IMR-90 (cell line): ENCODE data around the gene IL6. TPM values are rescaled to one million over a fixed set of nuclear protein-coding genes. Genes with fewer than 3 reads are reported as not detected.

Experiments
- ATAC-seq: fragments of 200-7000 bp; cut with Tn5 transposase; 2 replicates; pipeline ENCODE4 v1.9.1; 2020; ENCODE audit warnings: low read depth, mild to moderate bottlenecking, moderate library complexity
- BruUV-seq: library from RNA; stranded (reverse); fragments of 400-500 nt; replicated peaks from 2 replicates; lab custom pipeline; 2021; lab: Mats Ljungman, UMichigan
- CTCF ChIA-PET: fragments of 300-600 bp; formaldehyde crosslinking; extraction: SDS; loops from one replicate; lab custom pipeline; 2021; ENCODE audit warnings: antibody characterized with exemption; lab: Yijun Ruan, JAX
- POLR2A ChIA-PET: fragments of 300-600 bp; sonication (Branson Sonifier 250); formaldehyde crosslinking; loops from one replicate; lab custom pipeline; 2022; ENCODE audit warnings: antibody characterized with exemption; ENCODE audit not compliant: unreplicated experiment; lab: Charles Lee
- DNase-seq: peaks from one replicate; pipeline ENCODE4 v3.0.0; 2013
- H2AFZ ChIP-seq: replicated peaks from 2 replicates; pipeline ENCODE3; 2013; ENCODE audit warnings: low read length, mild to moderate bottlenecking; ENCODE audit not compliant: poor library complexity
- H2AK5ac ChIP-seq: 2 replicates; pipeline ENCODE4 v1.6.1; 2013; ENCODE audit warnings: low read depth, low read length, inconsistent platforms
- H2AK9ac ChIP-seq: replicated peaks from 2 replicates; pipeline ENCODE3; 2013; ENCODE audit warnings: mild to moderate bottlenecking, low read depth, low read length, moderate library complexity; ENCODE audit not compliant: poor library complexity
- H2BK120ac ChIP-seq: 2 replicates; pipeline ENCODE4 v1.6.1; 2013; ENCODE audit warnings: low read depth, low read length, inconsistent platforms
- H2BK15ac ChIP-seq: 3 replicates; pipeline ENCODE4 v1.6.1; 2013; ENCODE audit warnings: low read depth, low read length, inconsistent platforms
- H2BK20ac ChIP-seq: 2 replicates; pipeline ENCODE4 v1.6.1; 2013; ENCODE audit warnings: low read depth, mild to moderate bottlenecking, inconsistent platforms, low read length, moderate library complexity
- H2BK5ac ChIP-seq: 2 replicates; pipeline ENCODE4 v1.6.1; 2013; ENCODE audit warnings: mild to moderate bottlenecking, low read depth, low read length, inconsistent platforms; ENCODE audit not compliant: poor library complexity, severe bottlenecking
- H3K14ac ChIP-seq: replicated peaks from 2 replicates; pipeline ENCODE4 v1.6.1; 2013; ENCODE audit warnings: low read depth, low read length, inconsistent platforms
- H3K18ac ChIP-seq: 2 replicates; pipeline ENCODE4 v1.6.1; 2013; ENCODE audit warnings: low read depth, low read length, control low read depth
- H3K23ac ChIP-seq: 2 replicates; pipeline ENCODE4 v1.6.1; 2013; ENCODE audit warnings: low read depth, low read length, inconsistent platforms
- H3K27ac ChIP-seq: 2 replicates; pipeline ENCODE4 v1.5.1; 2013; ENCODE audit warnings: mild to moderate bottlenecking, control low read depth, low read length; ENCODE audit not compliant: insufficient read depth
- H3K27me3 ChIP-seq: 2 replicates; pipeline ENCODE4 v1.6.1; 2013; ENCODE audit warnings: low read length; ENCODE audit not compliant: control insufficient read depth, insufficient read depth
- H3K36me3 ChIP-seq: 2 replicates; pipeline ENCODE4 v1.6.1; 2013; ENCODE audit warnings: low read length, mixed read lengths; ENCODE audit not compliant: control insufficient read depth, insufficient read depth
- H3K4ac ChIP-seq: 2 replicates; pipeline ENCODE4 v1.6.1; 2013; ENCODE audit warnings: low read depth, low read length, inconsistent platforms
- H3K4me1 ChIP-seq: 2 replicates; pipeline ENCODE4 v1.6.1; 2013; ENCODE audit warnings: low read length, mixed read lengths; ENCODE audit not compliant: control insufficient read depth, insufficient read depth
- H3K4me2 ChIP-seq: 2 replicates; pipeline ENCODE4 v1.6.1; 2013; ENCODE audit warnings: low read depth, mild to moderate bottlenecking, control low read depth, low read length, moderate library complexity
- H3K4me3 ChIP-seq: 2 replicates; pipeline ENCODE4 v1.5.1; 2013; ENCODE audit warnings: low read depth, mild to moderate bottlenecking, control low read depth, low read length, moderate library complexity; ENCODE audit not compliant: insufficient read depth
- H3K56ac ChIP-seq: 2 replicates; pipeline ENCODE4 v1.6.1; 2013; ENCODE audit warnings: low read length, inconsistent platforms; ENCODE audit not compliant: insufficient read depth; ENCODE audit errors: extremely low read depth
- H3K79me1 ChIP-seq, 2 experiments: 2 replicates each; pipeline ENCODE4 v1.6.1; 2013; ENCODE audit warnings: low read length in 2 of 2, inconsistent platforms in 1 of 2, low read depth in 1 of 2
- H3K9ac ChIP-seq: 2 replicates; pipeline ENCODE4 v1.6.1; 2013; ENCODE audit warnings: low read depth, low read length, control low read depth
- H3K9me1 ChIP-seq: 2 replicates; pipeline ENCODE4 v1.6.1; 2013; ENCODE audit warnings: low read length, inconsistent platforms; ENCODE audit not compliant: insufficient read depth
- H3K9me3 ChIP-seq: 2 replicates; pipeline ENCODE4 v1.6.1; 2013; ENCODE audit warnings: low read length; ENCODE audit not compliant: control insufficient read depth, insufficient read depth
- H4K20me1 ChIP-seq: 2 replicates; pipeline ENCODE4 v1.6.1; 2013; ENCODE audit warnings: low read length, inconsistent platforms; ENCODE audit not compliant: insufficient read depth
- H4K5ac ChIP-seq: 2 replicates; pipeline ENCODE4 v1.6.1; 2013; ENCODE audit warnings: mild to moderate bottlenecking, low read depth, low read length, control low read depth
- H4K8ac ChIP-seq, 2 experiments: 2 replicates each; pipeline ENCODE4 v1.6.1; 2013; ENCODE audit warnings: low read depth in 2 of 2, low read length in 2 of 2, control low read depth in 1 of 2, inconsistent platforms in 1 of 2
- H4K91ac ChIP-seq: 2 replicates; pipeline ENCODE4 v1.6.1; 2013; ENCODE audit warnings: low read depth, low read length, inconsistent platforms; ENCODE audit not compliant: insufficient read depth
- BHLHE40 ChIP-seq: fragments of 150-350 bp; IDR thresholded peaks from 2 replicates; pipeline ENCODE4 v1.6.1; 2016; ENCODE audit warnings: mild to moderate bottlenecking, low read depth, low read length
- CEBPB ChIP-seq: IDR thresholded peaks from 2 replicates; pipeline ENCODE4 v1.6.1; 2012; ENCODE audit warnings: low read depth, low read length, improper control_type of control experiment
- CHD1 ChIP-seq: IDR thresholded peaks from 2 replicates; pipeline ENCODE4 v1.6.1; 2012; ENCODE audit warnings: low read depth, low read length, improper control_type of control experiment
- FOS ChIP-seq: fragments of 150-350 bp; IDR thresholded peaks from 2 replicates; pipeline ENCODE4 v1.6.1; 2016; ENCODE audit warnings: low read depth, low read length
- MAFK ChIP-seq: IDR thresholded peaks from 2 replicates; pipeline ENCODE4 v1.6.1; 2012; ENCODE audit warnings: low read depth, low read length, improper control_type of control experiment
- MAZ ChIP-seq: IDR thresholded peaks from 2 replicates; pipeline ENCODE4 v1.6.1; 2012; ENCODE audit warnings: low read depth, mild to moderate bottlenecking, low read length, improper control_type of control experiment, moderate library complexity, borderline replicate concordance
- MXI1 ChIP-seq: IDR thresholded peaks from 2 replicates; pipeline ENCODE4 v1.6.1; 2012; ENCODE audit warnings: low read depth, mild to moderate bottlenecking, low read length, moderate library complexity, borderline replicate concordance
- NFE2L2 ChIP-seq: fragments of 150-350 bp; IDR thresholded peaks from 2 replicates; pipeline ENCODE4 v1.6.1; 2016; ENCODE audit warnings: low read depth, mild to moderate bottlenecking, low read length
- POLR2A ChIP-seq: IDR thresholded peaks from 2 replicates; pipeline ENCODE4 v1.6.1; 2012; ENCODE audit warnings: mild to moderate bottlenecking, low read depth, low read length
- RAD21 ChIP-seq: IDR thresholded peaks from 2 replicates; pipeline ENCODE4 v1.6.1; 2012; ENCODE audit warnings: low read length, improper control_type of control experiment
- RCOR1 ChIP-seq: IDR thresholded peaks from 2 replicates; pipeline ENCODE4 v1.6.1; 2012; ENCODE audit warnings: mild to moderate bottlenecking, low read length, improper control_type of control experiment; ENCODE audit not compliant: insufficient replicate concordance
- RFX5 ChIP-seq: IDR thresholded peaks from 2 replicates; pipeline ENCODE4 v1.8.0; 2012; ENCODE audit warnings: low read depth, mild to moderate bottlenecking, low read length, moderate library complexity
- SMC3 ChIP-seq: fragments of 150-350 bp; IDR thresholded peaks from 2 replicates; pipeline ENCODE4 v1.6.1; 2016; ENCODE audit warnings: low read depth, mild to moderate bottlenecking, antibody characterized with exemption, low read length, moderate library complexity
- WGBS, 2 experiments: methylation state at CpG; one replicate each; pipeline versions ENCODE4 v1.1.5 to v1.1.7; 2013; ENCODE audit warnings: missing lambda C conversion rate in 2 of 2; ENCODE audit not compliant: insufficient read length in 1 of 2; ENCODE audit errors: extremely low coverage in 2 of 2; 5-methylcytosine and 5-hydroxymethylcytosine counted together
- dilution Hi-C: fragments of 300-500 bp; cut with HindIII; formaldehyde crosslinking; loops from one replicate; pipeline ENCODE4 v1.14.3; 2018; ENCODE audit warnings: low sequenced_read_pairs; ENCODE audit not compliant: unreplicated experiment
- in situ Hi-C: fragments of 300-500 bp; cut with MboI; formaldehyde crosslinking; loops from 3 replicates; pipeline ENCODE4 v1.14.3; 2019; ENCODE audit warnings: low sequenced_read_pairs, inconsistent platforms, mixed read lengths
- intact Hi-C: fragments of 100-400 bp; cut with micrococcal nuclease; formaldehyde crosslinking; loops from 2 replicates; pipeline ENCODE4 v1.10.0; 2022
- polyA plus RNA-seq, 3 experiments: library from polyadenylated mRNA; depleted of rRNA; stranded (reverse); fragments of >200 nt; gene quantifications; 2 replicates each; pipeline ENCODE4 v1.2.3, GENCODE V29; 2012; ENCODE audit warnings: low replicate concordance in 1 of 3
- total RNA-seq: library from RNA; depleted of rRNA; stranded (reverse); fragments of >200 nt; gene quantifications from 2 replicates; pipeline ENCODE4 v1.2.3, GENCODE V29; 2012
- TF ChIP-seq, protein P1 (sequence below): fragments of 150-350 bp; IDR thresholded peaks from 2 replicates; pipeline ENCODE4 v1.6.1; 2017; ENCODE audit warnings: mild to moderate bottlenecking, antibody characterized with exemption, low read length, low read depth
- TF ChIP-seq, protein P2 (sequence below): conservative IDR thresholded peaks from 2 replicates; pipeline ENCODE4 v1.5.1; 2012; ENCODE audit warnings: mild to moderate bottlenecking, low read depth, low read length, improper control_type of control experiment
- TF ChIP-seq, protein P3 (sequence below): fragments of 150-350 bp; IDR thresholded peaks from 2 replicates; pipeline ENCODE4 v1.6.1; 2016; ENCODE audit warnings: low read depth, mild to moderate bottlenecking, low read length, moderate library complexity, borderline replicate concordance

The IL6 gene
- total and polyA plus RNA-seq, 2 of the 4 experiments (the other 2 are of a cell fraction) = 15.2 to 50.8 TPM

DNA sequence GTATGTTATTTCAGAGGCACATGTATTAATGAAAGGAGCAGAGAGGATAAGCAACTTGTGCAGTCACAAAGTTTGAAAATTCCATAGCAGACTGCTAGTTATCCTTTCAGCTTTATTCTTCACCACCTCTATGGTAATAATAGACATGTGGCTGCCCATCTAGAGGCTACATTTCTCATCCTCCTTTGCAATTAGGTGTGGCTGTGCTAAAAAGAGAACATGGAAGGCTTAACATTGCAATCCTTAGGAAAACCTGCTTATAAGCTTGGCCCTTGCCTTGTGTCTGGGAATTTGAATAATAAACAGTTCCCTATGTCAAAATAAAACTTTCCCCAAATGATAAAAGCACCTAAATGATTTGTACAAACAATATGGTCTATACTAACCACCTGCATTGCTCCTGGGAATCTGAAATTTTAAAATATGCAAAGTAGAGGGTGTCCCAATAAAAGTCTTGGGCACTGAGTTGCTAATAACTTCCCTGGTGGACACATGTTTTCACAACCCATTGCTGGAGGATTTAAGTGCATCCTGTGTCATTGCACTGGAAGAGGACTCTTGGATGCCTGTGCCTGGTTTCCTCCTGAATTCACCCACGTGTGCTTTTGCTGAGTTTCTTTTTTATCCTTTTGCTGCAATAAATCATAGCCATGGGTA lies 30.5 kb downstream of the IL6 start:
- H4K20me1 ChIP-seq = no peaks in the 10 kb centered on the region
- H2BK20ac ChIP-seq = no peak overlapping the region
- no peak overlapping the region for H3K4ac ChIP-seq
- no peak for TF ChIP-seq BHLHE40
- no peak for TF ChIP-seq FOS
- TF ChIP-seq CHD1 = no peak
- TF ChIP-seq, protein P1, sequence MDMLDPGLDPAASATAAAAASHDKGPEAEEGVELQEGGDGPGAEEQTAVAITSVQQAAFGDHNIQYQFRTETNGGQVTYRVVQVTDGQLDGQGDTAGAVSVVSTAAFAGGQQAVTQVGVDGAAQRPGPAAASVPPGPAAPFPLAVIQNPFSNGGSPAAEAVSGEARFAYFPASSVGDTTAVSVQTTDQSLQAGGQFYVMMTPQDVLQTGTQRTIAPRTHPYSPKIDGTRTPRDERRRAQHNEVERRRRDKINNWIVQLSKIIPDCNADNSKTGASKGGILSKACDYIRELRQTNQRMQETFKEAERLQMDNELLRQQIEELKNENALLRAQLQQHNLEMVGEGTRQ = no peak
- no peak for TF ChIP-seq RCOR1
- TF ChIP-seq MXI1 = no peak
- TF ChIP-seq MAZ = no peak
- TF ChIP-seq, protein P2, sequence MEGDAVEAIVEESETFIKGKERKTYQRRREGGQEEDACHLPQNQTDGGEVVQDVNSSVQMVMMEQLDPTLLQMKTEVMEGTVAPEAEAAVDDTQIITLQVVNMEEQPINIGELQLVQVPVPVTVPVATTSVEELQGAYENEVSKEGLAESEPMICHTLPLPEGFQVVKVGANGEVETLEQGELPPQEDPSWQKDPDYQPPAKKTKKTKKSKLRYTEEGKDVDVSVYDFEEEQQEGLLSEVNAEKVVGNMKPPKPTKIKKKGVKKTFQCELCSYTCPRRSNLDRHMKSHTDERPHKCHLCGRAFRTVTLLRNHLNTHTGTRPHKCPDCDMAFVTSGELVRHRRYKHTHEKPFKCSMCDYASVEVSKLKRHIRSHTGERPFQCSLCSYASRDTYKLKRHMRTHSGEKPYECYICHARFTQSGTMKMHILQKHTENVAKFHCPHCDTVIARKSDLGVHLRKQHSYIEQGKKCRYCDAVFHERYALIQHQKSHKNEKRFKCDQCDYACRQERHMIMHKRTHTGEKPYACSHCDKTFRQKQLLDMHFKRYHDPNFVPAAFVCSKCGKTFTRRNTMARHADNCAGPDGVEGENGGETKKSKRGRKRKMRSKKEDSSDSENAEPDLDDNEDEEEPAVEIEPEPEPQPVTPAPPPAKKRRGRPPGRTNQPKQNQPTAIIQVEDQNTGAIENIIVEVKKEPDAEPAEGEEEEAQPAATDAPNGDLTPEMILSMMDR = no peak
- TF ChIP-seq, protein P3, sequence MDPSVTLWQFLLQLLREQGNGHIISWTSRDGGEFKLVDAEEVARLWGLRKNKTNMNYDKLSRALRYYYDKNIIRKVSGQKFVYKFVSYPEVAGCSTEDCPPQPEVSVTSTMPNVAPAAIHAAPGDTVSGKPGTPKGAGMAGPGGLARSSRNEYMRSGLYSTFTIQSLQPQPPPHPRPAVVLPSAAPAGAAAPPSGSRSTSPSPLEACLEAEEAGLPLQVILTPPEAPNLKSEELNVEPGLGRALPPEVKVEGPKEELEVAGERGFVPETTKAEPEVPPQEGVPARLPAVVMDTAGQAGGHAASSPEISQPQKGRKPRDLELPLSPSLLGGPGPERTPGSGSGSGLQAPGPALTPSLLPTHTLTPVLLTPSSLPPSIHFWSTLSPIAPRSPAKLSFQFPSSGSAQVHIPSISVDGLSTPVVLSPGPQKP = no peak
- no peak for TF ChIP-seq SMC3
- no peak for TF ChIP-seq RFX5
- TF ChIP-seq NFE2L2 = no peak
- no peak for TF ChIP-seq CEBPB
- TF ChIP-seq MAFK = no peak
- TF ChIP-seq RAD21 = no peak
- no peak for TF ChIP-seq POLR2A
- BruUV-seq = no TSS peak
- H3K23ac ChIP-seq = no peak overlapping the region
- DNase-seq (no peak), ATAC-seq (no peak)
- H3K56ac ChIP-seq = no peak overlapping the region
- H3K9me3 ChIP-seq = peaks cover 4% of the 10 kb centered on the region
- no peak overlapping the region for H3K9ac ChIP-seq
- no peak overlapping the region for H2BK5ac ChIP-seq
- no peak overlapping the region for H3K27ac ChIP-seq
- H3K36me3 ChIP-seq = no peaks in the 10 kb centered on the region
- no peaks in the 10 kb centered on the region for H3K4me1 ChIP-seq
- no peak overlapping the region for H3K4me2 ChIP-seq
- H4K5ac ChIP-seq = no peak overlapping the region
- WGBS, 2 experiments = no CpG with 5 or more reads among the region's 1 CpG
- POLR2A ChIA-PET = no interaction called here
- no peak overlapping the region for H3K14ac ChIP-seq
- dilution Hi-C loops = no loop called here
- in situ Hi-C loops = no loop called here
- no peaks in the 10 kb centered on the region for H3K79me1 ChIP-seq
- H2BK15ac ChIP-seq = no peak overlapping the region
- no peak overlapping the region for H2BK120ac ChIP-seq
- H3K27me3 ChIP-seq = no peaks in the 10 kb centered on the region
- H3K4me3 ChIP-seq = no peak overlapping the region
- no peak overlapping the region for H3K18ac ChIP-seq
- H4K91ac ChIP-seq = no peak overlapping the region
- H2AK9ac ChIP-seq = no peak overlapping the region
- intact Hi-C loops = no loop called here
- 0 out of 2 replicates have a peak, but pooled peaks cover 4% of the 10 kb centered on the region for H3K9me1 ChIP-seq
- H4K8ac ChIP-seq = no peak overlapping the region
- CTCF ChIA-PET = no interaction called here
- H2AK5ac ChIP-seq = no peak overlapping the region
- H2AFZ ChIP-seq = no peak overlapping the region
